A549 (cell line): Measurements from ENCODE around the gene ANKRD33B.

Source experiments
- EP300 ChIP-seq, 2 experiments: fragments of >200 bp; sonication (Bioruptor Twin); formaldehyde crosslinking; IDR thresholded peaks; 2 replicates in 1 of 2; 3 replicates in 1 of 2; pipeline ENCODE4 v1.6.1; 2016 to 2017
- HDAC2 ChIP-seq: fragments of 200-600 bp; sonication (generic); IDR thresholded peaks from 2 replicates; pipeline ENCODE4 v1.6.1; 2016
- NFE2L2 ChIP-seq: fragments of 150-350 bp; conservative IDR thresholded peaks from 2 replicates; pipeline ENCODE4 v1.6.1; 2014; ENCODE audit warnings: low read length
- NR3C1 ChIP-seq: fragments of >200 bp; sonication (Bioruptor Twin); formaldehyde crosslinking; IDR thresholded peaks from 3 replicates; pipeline ENCODE4 v1.6.1; 2017
- POLR2A ChIP-seq: IDR thresholded peaks from 2 replicates; pipeline ENCODE4 v1.6.1; 2012; ENCODE audit warnings: mild to moderate bottlenecking, low read length
- RNF2 ChIP-seq: fragments of 200-600 bp; sonication (generic); IDR thresholded peaks from 2 replicates; pipeline ENCODE4 v1.6.1; 2016; ENCODE audit warnings: low read depth, mild to moderate bottlenecking, antibody characterized with exemption, moderate library complexity, borderline replicate concordance
- TFCP2L1 ChIP-seq: fragments of 250-450 bp; sonication (Bioruptor Pico); IDR thresholded peaks from 2 replicates; pipeline ENCODE4 v1.5.0; 2021; ENCODE audit warnings: mild to moderate bottlenecking
- TF ChIP-seq, protein P1 (sequence below): fragments of 250-450 bp; sonication (Bioruptor Pico); IDR thresholded peaks from 2 replicates; pipeline ENCODE4 v1.5.0; 2021; ENCODE audit warnings: mild to moderate bottlenecking, moderate library complexity, borderline replicate concordance
- TF ChIP-seq, protein P2 (sequence below): fragments of >200 bp; sonication (Bioruptor Twin); formaldehyde crosslinking; IDR thresholded peaks from 3 replicates; pipeline ENCODE4 v1.5.1; 2016
- TF ChIP-seq, protein P3 (sequence below): fragments of >200 bp; sonication (Bioruptor Twin); formaldehyde crosslinking; IDR thresholded peaks from 2 replicates; pipeline ENCODE4 v1.6.1; 2016

DNA sequence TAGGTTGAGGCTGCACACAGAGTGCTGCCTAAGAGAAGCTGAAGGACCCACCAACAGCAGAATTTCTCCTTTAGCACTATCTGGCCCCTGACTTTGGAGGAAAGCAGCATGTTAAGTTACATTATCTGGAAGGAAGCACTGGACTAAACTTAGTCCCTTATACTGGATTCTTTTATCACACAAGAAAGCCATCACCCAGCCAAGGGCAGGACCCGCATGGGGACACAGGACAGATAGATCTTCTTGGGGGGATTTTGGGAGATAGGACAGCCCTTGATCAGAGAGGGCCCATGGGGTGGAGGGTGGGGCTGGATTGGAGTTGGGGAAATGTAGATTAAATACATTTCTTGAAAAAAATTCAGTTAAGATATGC lies 14.4 kb downstream of the ANKRD33B start:
- TF ChIP-seq, protein P1, sequence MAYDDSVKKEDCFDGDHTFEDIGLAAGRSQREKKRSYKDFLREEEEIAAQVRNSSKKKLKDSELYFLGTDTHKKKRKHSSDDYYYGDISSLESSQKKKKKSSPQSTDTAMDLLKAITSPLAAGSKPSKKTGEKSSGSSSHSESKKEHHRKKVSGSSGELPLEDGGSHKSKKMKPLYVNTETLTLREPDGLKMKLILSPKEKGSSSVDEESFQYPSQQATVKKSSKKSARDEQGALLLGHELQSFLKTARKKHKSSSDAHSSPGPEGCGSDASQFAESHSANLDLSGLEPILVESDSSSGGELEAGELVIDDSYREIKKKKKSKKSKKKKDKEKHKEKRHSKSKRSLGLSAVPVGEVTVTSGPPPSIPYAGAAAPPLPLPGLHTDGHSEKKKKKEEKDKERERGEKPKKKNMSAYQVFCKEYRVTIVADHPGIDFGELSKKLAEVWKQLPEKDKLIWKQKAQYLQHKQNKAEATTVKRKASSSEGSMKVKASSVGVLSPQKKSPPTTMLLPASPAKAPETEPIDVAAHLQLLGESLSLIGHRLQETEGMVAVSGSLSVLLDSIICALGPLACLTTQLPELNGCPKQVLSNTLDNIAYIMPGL (CRISPR knock-in tag): no peak
- TF ChIP-seq NFE2L2 (no peak), RNF2 (no peak), NR3C1 (no peak), EP300 (IDR thresholded peaks at IDR 0.05) (no peak), POLR2A (no peak), HDAC2 (no peak), TFCP2L1 (no peak)
- TF ChIP-seq, protein P2, sequence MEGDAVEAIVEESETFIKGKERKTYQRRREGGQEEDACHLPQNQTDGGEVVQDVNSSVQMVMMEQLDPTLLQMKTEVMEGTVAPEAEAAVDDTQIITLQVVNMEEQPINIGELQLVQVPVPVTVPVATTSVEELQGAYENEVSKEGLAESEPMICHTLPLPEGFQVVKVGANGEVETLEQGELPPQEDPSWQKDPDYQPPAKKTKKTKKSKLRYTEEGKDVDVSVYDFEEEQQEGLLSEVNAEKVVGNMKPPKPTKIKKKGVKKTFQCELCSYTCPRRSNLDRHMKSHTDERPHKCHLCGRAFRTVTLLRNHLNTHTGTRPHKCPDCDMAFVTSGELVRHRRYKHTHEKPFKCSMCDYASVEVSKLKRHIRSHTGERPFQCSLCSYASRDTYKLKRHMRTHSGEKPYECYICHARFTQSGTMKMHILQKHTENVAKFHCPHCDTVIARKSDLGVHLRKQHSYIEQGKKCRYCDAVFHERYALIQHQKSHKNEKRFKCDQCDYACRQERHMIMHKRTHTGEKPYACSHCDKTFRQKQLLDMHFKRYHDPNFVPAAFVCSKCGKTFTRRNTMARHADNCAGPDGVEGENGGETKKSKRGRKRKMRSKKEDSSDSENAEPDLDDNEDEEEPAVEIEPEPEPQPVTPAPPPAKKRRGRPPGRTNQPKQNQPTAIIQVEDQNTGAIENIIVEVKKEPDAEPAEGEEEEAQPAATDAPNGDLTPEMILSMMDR: no peak
- TF ChIP-seq, protein P3, sequence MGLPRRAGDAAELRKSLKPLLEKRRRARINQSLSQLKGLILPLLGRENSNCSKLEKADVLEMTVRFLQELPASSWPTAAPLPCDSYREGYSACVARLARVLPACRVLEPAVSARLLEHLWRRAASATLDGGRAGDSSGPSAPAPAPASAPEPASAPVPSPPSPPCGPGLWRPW: no peak
